ENCODE data around the gene MAGI2. TPM values are rescaled to one million over a fixed set of nuclear protein-coding genes. Genes with fewer than 3 reads are reported as not detected.

Gene MAGI2
- total RNA-seq, 1 donor from 2014 or later = 0.38 TPM

GRCh38 chr7:78019447-78020135 is 1433.9 kb downstream of the MAGI2 start:
- intact Hi-C loops (cut with micrococcal nuclease) = loop anchor here (1.0 to 10.0 kb wide), 5 partner anchors 21 to 1249 kb away; no protein-coding TSS in a partner anchor
- peak; percentile 62 for DNase-seq
- Mint-ChIP-seq H3K27ac (peak overlapping the region; percentile 81), H3K4me1 (peaks cover 17% of the 10 kb centered on the region), H3K4me3 (peak overlapping the region; percentile 93), H3K9me3 (no peaks in the 10 kb centered on the region), H3K36me3 (ENCODE audit: low read depth) (no peaks in the 10 kb centered on the region), H3K27me3 (no peaks in the 10 kb centered on the region)
- ATAC-seq (ENCODE audit: low read depth) = peak; percentile 67
- POLR2A ChIA-PET = interaction anchor here (0.8 kb wide), 2 partner anchors 30 to 113 kb away, joined by 3 read pairs; no protein-coding TSS in a partner anchor
- no peak for TF ChIP-seq CTCF (IDR thresholded peaks at IDR 0.05)
- CTCF ChIA-PET = interaction anchor here (0.6 to 2.3 kb wide), 7 partner anchors 13 to 368 kb away, joined by 3 to 19 read pairs (median 6); no protein-coding TSS in a partner anchor

DNA sequence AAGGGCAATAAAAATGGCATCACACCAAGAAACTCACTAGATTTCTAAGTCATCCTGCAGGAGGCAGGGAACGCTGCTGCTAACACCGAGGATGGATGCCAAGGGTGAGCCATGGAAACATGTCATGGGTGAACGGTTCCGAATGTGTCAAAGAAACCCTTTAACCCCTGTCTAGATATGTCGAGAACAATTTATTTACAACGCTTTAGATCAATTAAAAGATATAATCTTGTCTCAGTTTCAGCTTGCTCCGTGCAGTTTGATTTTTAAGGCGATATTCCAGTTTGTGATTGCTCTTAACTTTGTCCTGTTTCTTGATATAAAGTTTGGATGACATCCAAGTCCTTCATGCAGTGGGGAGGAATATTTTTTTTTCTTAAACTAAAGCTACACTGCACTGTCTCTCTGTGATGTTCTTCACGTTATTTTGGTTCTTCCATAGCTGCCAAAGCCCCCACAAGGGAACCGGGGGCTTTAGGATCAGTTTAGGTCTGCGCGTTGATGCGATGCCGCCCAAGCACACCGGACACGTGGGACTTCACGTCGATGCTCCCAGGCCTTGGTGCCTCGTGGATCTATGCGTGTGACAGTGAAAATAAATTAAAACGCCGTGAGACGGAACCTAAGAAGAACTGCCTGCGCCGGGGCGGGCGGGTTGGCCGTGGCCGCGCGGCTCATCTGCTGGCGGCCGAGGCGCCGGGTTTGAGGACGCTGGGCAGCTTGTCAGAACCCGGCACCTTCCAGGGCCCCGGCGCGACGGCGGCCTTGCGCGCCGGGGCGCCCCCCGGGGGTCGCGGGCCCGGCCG is 1434.6 kb downstream of the MAGI2 start:
- TF ChIP-seq CTCF (IDR thresholded peaks at IDR 0.05) = no peak
- intact Hi-C loops (cut with micrococcal nuclease) = no loop called here
- peaks cover 17% of the 10 kb centered on the region for H3K4me1 Mint-ChIP-seq
- no peaks in the 10 kb centered on the region for H3K36me3 Mint-ChIP-seq (ENCODE audit: low read depth)
- peaks cover 2% of the 10 kb centered on the region for H3K27me3 Mint-ChIP-seq
- no peak for ATAC-seq (ENCODE audit: low read depth)
- ChIA-PET POLR2A (interaction anchor here (0.8 kb wide), 1 partner anchor 29 kb away, joined by 3 read pairs; no protein-coding TSS in a partner anchor), CTCF (interaction anchor here (1.8 to 2.3 kb wide), 2 partner anchors 14 to 21 kb away, joined by 7 to 19 read pairs; no protein-coding TSS in a partner anchor)
- no peaks in the 10 kb centered on the region for H3K9me3 Mint-ChIP-seq
- DNase-seq = no peak
- H3K27ac Mint-ChIP-seq = peak overlapping the region; percentile 76
- peak overlapping the region; percentile 85 for H3K4me3 Mint-ChIP-seq

- CTCF ChIA-PET = interaction anchor here (1.8 kb wide), 1 partner anchor 22 kb away, joined by 7 read pairs; no protein-coding TSS in a partner anchor
- POLR2A ChIA-PET = no interaction called here
- H3K36me3 Mint-ChIP-seq (ENCODE audit: low read depth) = no peaks in the 10 kb centered on the region
- no peak overlapping the region for H3K27ac Mint-ChIP-seq
- peaks cover 3% of the 10 kb centered on the region for H3K27me3 Mint-ChIP-seq
- peak overlapping the region; percentile 52 for H3K4me3 Mint-ChIP-seq
- intact Hi-C loops (cut with micrococcal nuclease) = no loop called here
- H3K4me1 Mint-ChIP-seq = peaks cover 17% of the 10 kb centered on the region
- ATAC-seq (ENCODE audit: low read depth) (no peak), DNase-seq (no peak)
- TF ChIP-seq CTCF (IDR thresholded peaks at IDR 0.05) = no peak
- no peaks in the 10 kb centered on the region for H3K9me3 Mint-ChIP-seq
Measured at GRCh38 chr7:78017591-78018100, 1435.8 kb downstream of the MAGI2 start.

GRCh38 chr7:78015574-78016260 is 1437.8 kb downstream of the MAGI2 start:
- no peak overlapping the region for H3K4me3 Mint-ChIP-seq
- H3K36me3 Mint-ChIP-seq (ENCODE audit: low read depth) = no peaks in the 10 kb centered on the region
- TF ChIP-seq CTCF (IDR thresholded peaks at IDR 0.05) = no peak
- ATAC-seq (ENCODE audit: low read depth) (no peak), DNase-seq (no peak)
- peaks cover 9% of the 10 kb centered on the region for H3K27me3 Mint-ChIP-seq
- H3K4me1 Mint-ChIP-seq = peaks cover 17% of the 10 kb centered on the region
- H3K27ac Mint-ChIP-seq = no peak overlapping the region
- CTCF ChIA-PET = no interaction called here
- POLR2A ChIA-PET = no interaction called here
- H3K9me3 Mint-ChIP-seq = no peaks in the 10 kb centered on the region
- intact Hi-C loops (cut with micrococcal nuclease) = no loop called here

Data from activated B cell treated with CpG ODN at 0.5 μM for 24 hours (primary cell).